ENCODE data around the gene PLS3.

The PLS3 gene

GRCh38 chrX:115696039-115696438, 135.1 kb downstream of the PLS3 start:
- FAIRE-seq = no peak

- FAIRE-seq = no peak
These were observed 136.0 kb downstream of the PLS3 start for GRCh38 chrX:115696939-115697338.

GRCh38 chrX:115697806-115698205, 136.8 kb downstream of the PLS3 start:
- FAIRE-seq = no peak
